Heart left ventricle (tissue), 13 donors: ENCODE results near the gene BTRC.

Experiments
- POLR2A ChIP-seq, 2 donors: fragments of 450-650 bp; IDR thresholded peaks; one replicate each; pipeline ENCODE4 v1.6.1; 2017; ENCODE audit warnings: antibody characterized with exemption in 2 of 2, mild to moderate bottlenecking in 2 of 2, moderate library complexity in 2 of 2
- TF ChIP-seq, protein P1 (sequence below), 12 donors: fragments of 200-600 bp; sonication (generic) in 4 of 12; IDR thresholded peaks; one replicate each; pipeline versions ENCODE4 v1.5.0 to v1.8.0; 2018 to 2022; ENCODE audit warnings: antibody characterized with exemption in 12 of 12, mild to moderate bottlenecking in 5 of 12
- donor health status: ischemic (EF 13 %, LVEDD 7.1; RV severe dilation, severe dysfunction).
- donor health status: DM: no; HTN: yes; CAD: no.
- donor health status: DM: no; HTN: no; CAD: no.
- donor health status: ischemic (EF 25% LVEDD 6.9; RV normal size, moderate dysfunction).
- donor health status: ischemic (EF 25% LVEDD 5.7; RV mildly dilated, moderate dysfunction).
- donor health status: ischemic (EF 35%, LVEDD 5.7; RV mildly dilated, moderate dysfunction).
- donor health status: nonischemic (EF 11% LVEDD 7.7; RV severe dilation, severe dysfunction).
- donor health status: DM: yes; HTN: yes; CAD: no.
- donor health status: PGD.
- donor health status: ischemic (EF 29% LVEDD 5.4; RV normal size, mild dysfunction).
- donor health status: nonischemic (EF 23%, LVEDD 6.1; RV moderate dilation, normal function).

DNA sequence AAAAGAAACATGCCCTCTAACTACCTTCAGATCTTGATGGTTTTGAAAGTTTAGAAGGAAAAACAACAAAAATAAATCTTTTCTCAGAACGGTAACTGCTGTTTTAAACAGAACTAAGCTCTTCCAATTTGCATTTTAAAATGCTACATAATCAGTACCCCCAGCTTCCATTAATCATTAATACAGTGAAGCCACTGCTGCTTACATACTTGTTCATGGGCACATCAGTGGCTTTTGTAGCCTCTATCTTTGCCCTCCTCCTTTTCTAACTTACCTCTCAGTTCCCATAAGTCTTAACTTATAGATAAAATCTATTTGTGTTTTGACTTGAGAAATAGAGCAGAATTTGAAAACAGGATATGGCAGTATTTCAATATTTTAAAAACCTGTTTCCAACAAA is 125.0 kb downstream of the BTRC start:
- TF ChIP-seq, protein P1, sequence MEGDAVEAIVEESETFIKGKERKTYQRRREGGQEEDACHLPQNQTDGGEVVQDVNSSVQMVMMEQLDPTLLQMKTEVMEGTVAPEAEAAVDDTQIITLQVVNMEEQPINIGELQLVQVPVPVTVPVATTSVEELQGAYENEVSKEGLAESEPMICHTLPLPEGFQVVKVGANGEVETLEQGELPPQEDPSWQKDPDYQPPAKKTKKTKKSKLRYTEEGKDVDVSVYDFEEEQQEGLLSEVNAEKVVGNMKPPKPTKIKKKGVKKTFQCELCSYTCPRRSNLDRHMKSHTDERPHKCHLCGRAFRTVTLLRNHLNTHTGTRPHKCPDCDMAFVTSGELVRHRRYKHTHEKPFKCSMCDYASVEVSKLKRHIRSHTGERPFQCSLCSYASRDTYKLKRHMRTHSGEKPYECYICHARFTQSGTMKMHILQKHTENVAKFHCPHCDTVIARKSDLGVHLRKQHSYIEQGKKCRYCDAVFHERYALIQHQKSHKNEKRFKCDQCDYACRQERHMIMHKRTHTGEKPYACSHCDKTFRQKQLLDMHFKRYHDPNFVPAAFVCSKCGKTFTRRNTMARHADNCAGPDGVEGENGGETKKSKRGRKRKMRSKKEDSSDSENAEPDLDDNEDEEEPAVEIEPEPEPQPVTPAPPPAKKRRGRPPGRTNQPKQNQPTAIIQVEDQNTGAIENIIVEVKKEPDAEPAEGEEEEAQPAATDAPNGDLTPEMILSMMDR (IDR thresholded peaks at IDR 0.05): no peak
- TF ChIP-seq POLR2A (IDR thresholded peaks at IDR 0.05): no peak
